Measurements from ENCODE around the gene ALAS1.

- TF ChIP-seq POLR2AphosphoS5 (IDR thresholded peaks at IDR 0.05) (no peak), POLR2A (IDR thresholded peaks at IDR 0.05) (no peak)
Measured at GRCh38 chr3:52191663-52192062, 6.3 kb upstream of the ALAS1 start.
